NCI-H187 treated with DMSO at 0.1 percent for 48 hours (cell line): ENCODE measurements around the gene CKS1B.
A peak's percentile ranks its signal among the peaks of the same experiment; 100 is the strongest.

Experiments used
- DNase-seq: peaks from one replicate; lab custom pipeline; 2025; lab: John Stamatoyannopoulos, UW

The CKS1B gene

GRCh38 chr1:155015527-155016230, 41.2 kb downstream of the CKS1B start:
- no peak for DNase-seq

- no peak for DNase-seq
Measured at GRCh38 chr1:155016231-155016831, 41.9 kb downstream of the CKS1B start.

GRCh38 chr1:155017041-155017945, 42.8 kb downstream of the CKS1B start:
- DNase-seq, result no peak

DNA sequence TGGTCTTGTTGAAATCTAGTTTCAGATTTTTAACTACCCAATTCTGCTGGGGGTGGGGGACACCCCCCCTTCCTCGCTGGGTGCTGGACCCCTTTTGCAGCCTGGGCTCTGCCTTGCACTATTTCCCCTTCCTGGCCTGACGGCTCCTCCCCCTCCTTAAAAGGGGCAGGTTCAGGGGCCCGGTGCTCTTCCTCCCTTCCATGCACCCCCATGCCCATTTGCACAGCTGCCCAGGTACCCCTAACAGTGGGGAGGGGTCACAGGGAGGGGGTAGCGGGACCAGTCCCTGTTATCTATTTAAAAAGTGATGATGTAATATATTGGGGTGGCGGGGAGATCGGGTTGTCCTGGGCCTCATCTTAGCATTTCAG, 43.5 kb downstream of the CKS1B start:
- no peak for DNase-seq

GRCh38 chr1:155018617-155019348, 44.3 kb downstream of the CKS1B start:
- no peak for DNase-seq

GRCh38 chr1:155019377-155020245, 45.1 kb downstream of the CKS1B start:
- no peak for DNase-seq

GRCh38 chr1:155022136-155022926, 47.9 kb downstream of the CKS1B start:
- no peak for DNase-seq

- peak; percentile 46 for DNase-seq
Measured at GRCh38 chr1:155022927-155023236, 48.4 kb downstream of the CKS1B start.

GRCh38 chr1:155023627-155024026, 49.1 kb downstream of the CKS1B start:
- DNase-seq, result no peak

DNA sequence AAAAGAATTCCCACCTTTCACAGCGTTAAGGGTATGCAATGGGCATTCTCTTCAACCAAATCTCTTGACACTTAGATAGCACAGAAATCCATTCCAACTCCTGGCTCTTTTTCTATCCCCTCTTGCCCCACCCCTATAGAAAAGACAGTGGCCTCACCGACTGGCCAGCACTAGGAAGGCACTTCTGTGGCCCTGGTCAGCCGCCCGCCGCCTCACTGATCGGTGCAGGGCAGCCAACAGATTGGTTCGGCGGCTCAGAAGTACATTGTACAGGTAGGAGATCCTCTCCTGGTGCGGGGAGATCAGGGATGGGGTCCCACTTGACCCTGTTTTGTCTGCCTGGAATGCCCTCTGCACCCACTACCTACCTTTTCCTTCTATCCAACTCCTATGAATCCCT, 49.8 kb downstream of the CKS1B start:
- no peak for DNase-seq

DNA sequence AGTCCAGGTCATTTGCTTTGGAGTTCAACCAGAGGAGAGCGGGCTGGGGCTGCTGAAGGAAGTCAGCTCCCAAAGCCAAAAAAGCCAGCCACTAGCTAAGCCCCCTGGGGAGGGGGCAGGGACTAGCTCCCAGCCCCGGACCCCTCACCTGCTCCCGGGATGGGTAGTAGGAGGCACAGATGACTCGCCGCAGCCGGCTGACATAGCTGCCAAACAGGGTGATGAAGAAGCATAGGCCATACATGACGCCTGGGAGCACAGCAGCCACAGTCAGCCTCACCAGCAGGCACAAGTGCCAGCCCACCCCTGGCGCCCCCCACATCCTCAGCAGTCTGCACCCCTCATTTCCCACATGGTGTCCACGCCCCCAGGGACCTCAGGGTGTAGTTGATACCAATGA, 51.7 kb downstream of the CKS1B start:
- no peak for DNase-seq

DNA sequence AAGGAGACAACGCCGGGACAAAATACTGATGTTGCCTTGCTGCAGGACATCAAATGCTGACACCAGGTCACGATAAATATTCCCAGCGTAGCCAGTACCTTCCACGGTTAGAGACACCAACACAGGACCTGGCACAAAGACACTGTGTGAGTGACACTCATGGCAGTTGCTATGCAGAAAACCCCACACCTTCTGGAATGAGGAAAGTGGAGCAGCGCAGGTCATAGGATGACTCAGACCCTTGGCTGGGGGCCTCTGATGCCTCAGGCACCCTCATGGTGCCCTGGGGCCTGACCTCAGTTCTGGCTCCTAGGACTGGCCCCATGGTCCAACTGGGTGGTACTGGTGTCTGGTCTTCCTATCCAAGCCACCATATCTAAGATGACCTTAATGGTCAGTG, 52.1 kb downstream of the CKS1B start:
- no peak for DNase-seq
